H1 (cell line): ENCODE data around the gene APMAP.

Experiments used
- KDM4A ChIP-seq: IDR thresholded peaks from one replicate; pipeline ENCODE4 v1.7.1; 2012; ENCODE audit warnings: low read depth, mild to moderate bottlenecking, moderate library complexity, low read length, inconsistent platforms; ENCODE audit not compliant: severe bottlenecking
- POLR2AphosphoS5 ChIP-seq: IDR thresholded peaks from 2 replicates; pipeline ENCODE4 v1.6.1; 2011; ENCODE audit warnings: low read depth, low read length

- TF ChIP-seq KDM4A (no peak), POLR2AphosphoS5 (no peak)
These were observed 73.7 kb downstream of the APMAP start for GRCh38 chr20:24918579-24919566.
